GM23338 (cell line): ENCODE data around the gene AGFG1. TPM values are rescaled to one million over a fixed set of nuclear protein-coding genes. Genes with fewer than 3 reads are reported as not detected.

Source experiments
- ATAC-seq: fragments of 200-7000 bp; cut with Tn5 transposase; 3 replicates; pipeline ENCODE4 v1.9.1; 2020
- DNase-seq: peaks from one replicate; pipeline ENCODE4 v3.0.0-alpha.2; 2015; ENCODE audit warnings: low spot score
- H2AFZ ChIP-seq: fragments of 200-600 bp; sonication (generic); 2 replicates; pipeline ENCODE4 v1.8.0; 2016; ENCODE audit warnings: antibody characterized with exemption, mild to moderate bottlenecking, moderate library complexity
- H3F3A ChIP-seq: fragments of 200-600 bp; sonication (generic); replicated peaks from 2 replicates; pipeline ENCODE4 v1.8.0; 2017; ENCODE audit warnings: antibody characterized with exemption, mixed run types, low read depth
- H3K27ac ChIP-seq: fragments of 200-600 bp; sonication (generic); 2 replicates; pipeline ENCODE4 v1.6.1; 2016; ENCODE audit warnings: low read depth
- H3K27me3 ChIP-seq: fragments of 200-600 bp; sonication (generic); 2 replicates; pipeline ENCODE4 v1.8.0; 2016; ENCODE audit warnings: mild to moderate bottlenecking, mixed run types, moderate library complexity; ENCODE audit not compliant: insufficient read depth
- H3K36me3 ChIP-seq: fragments of 200-600 bp; sonication (generic); 2 replicates; pipeline ENCODE4 v1.8.0; 2016; ENCODE audit warnings: mild to moderate bottlenecking; ENCODE audit not compliant: insufficient read depth
- H3K4me1 ChIP-seq: fragments of 200-600 bp; sonication (generic); 2 replicates; pipeline ENCODE4 v1.8.0; 2016; ENCODE audit warnings: mild to moderate bottlenecking, moderate library complexity; ENCODE audit not compliant: insufficient read depth
- H3K4me2 ChIP-seq: fragments of 200-600 bp; sonication (generic); 2 replicates; pipeline ENCODE4 v1.7.1; 2017; ENCODE audit warnings: mixed run types
- H3K4me3 ChIP-seq: fragments of 200-600 bp; sonication (generic); 2 replicates; pipeline ENCODE4 v1.6.1; 2016; ENCODE audit warnings: mixed run types
- H3K79me2 ChIP-seq: fragments of 200-600 bp; sonication (generic); replicated peaks from 2 replicates; pipeline ENCODE4 v1.8.0; 2017; ENCODE audit warnings: mild to moderate bottlenecking; ENCODE audit not compliant: insufficient read depth
- H3K9me2 ChIP-seq: fragments of 200-600 bp; sonication (generic); 2 replicates; pipeline ENCODE4 v1.8.0; 2017; ENCODE audit not compliant: insufficient read depth
- H4K20me1 ChIP-seq: fragments of 200-600 bp; sonication (generic); replicated peaks from 2 replicates; pipeline ENCODE4 v1.8.0; 2017; ENCODE audit warnings: mild to moderate bottlenecking; ENCODE audit not compliant: insufficient read depth
- H3K27ac Mint-ChIP-seq: 2 replicates; pipeline ENCODE4 v1.8.0; 2020; ENCODE audit warnings: inconsistent platforms, mild to moderate bottlenecking, moderate library complexity, mixed read lengths
- H3K27me3 Mint-ChIP-seq: 3 replicates; pipeline ENCODE4 v1.8.0; 2022; ENCODE audit warnings: low read depth, mild to moderate bottlenecking, moderate library complexity, mixed read lengths, inconsistent platforms; ENCODE audit not compliant: insufficient read depth, poor library complexity
- H3K36me3 Mint-ChIP-seq: 3 replicates; pipeline ENCODE4 v1.8.0; 2021; ENCODE audit warnings: low read depth, mild to moderate bottlenecking, inconsistent platforms, moderate library complexity, mixed read lengths
- H3K4me1 Mint-ChIP-seq: 3 replicates; pipeline ENCODE4 v1.8.0; 2020; ENCODE audit warnings: mild to moderate bottlenecking, inconsistent platforms, mixed read lengths
- H3K4me3 Mint-ChIP-seq: 3 replicates; pipeline ENCODE4 v1.8.0; 2021; ENCODE audit warnings: moderate library complexity, mild to moderate bottlenecking, inconsistent platforms, mixed read lengths
- H3K9me3 Mint-ChIP-seq: 3 replicates; pipeline ENCODE4 v1.8.0; 2020; ENCODE audit warnings: moderate library complexity, mild to moderate bottlenecking, inconsistent platforms, mixed read lengths
- CTCF ChIP-seq, 2 experiments: fragments of 200-600 bp in 1 of 2; sonication (generic) in 1 of 2; conservative IDR thresholded peaks; 2 replicates each; pipeline versions ENCODE4 v1.5.1 to v1.6.1; 2016 to 2017; ENCODE audit warnings: antibody characterized with exemption in 2 of 2, low read depth in 2 of 2, mild to moderate bottlenecking in 2 of 2, moderate library complexity in 1 of 2
- ETS1 ChIP-seq: IDR thresholded peaks from 2 replicates; pipeline ENCODE4 v1.6.1; 2016; ENCODE audit warnings: antibody characterized with exemption
- EZH2 ChIP-seq: fragments of 200-600 bp; sonication (generic); IDR thresholded peaks from one replicate; pipeline ENCODE4 v1.8.0; 2017; ENCODE audit warnings: antibody characterized with exemption, mild to moderate bottlenecking, low read depth; ENCODE audit not compliant: unreplicated experiment
- JUNB ChIP-seq: IDR thresholded peaks from one replicate; pipeline ENCODE4 v1.6.1; 2016; ENCODE audit warnings: antibody characterized with exemption; ENCODE audit not compliant: unreplicated experiment
- NANOG ChIP-seq: IDR thresholded peaks from 2 replicates; pipeline ENCODE4 v1.6.1; 2016; ENCODE audit warnings: antibody characterized with exemption, borderline replicate concordance
- POLR2AphosphoS5 ChIP-seq: IDR thresholded peaks from 2 replicates; pipeline ENCODE4 v1.6.1; 2016; ENCODE audit warnings: antibody characterized with exemption, low read depth
- STAT1 ChIP-seq: IDR thresholded peaks from one replicate; pipeline ENCODE4 v1.6.1; 2016; ENCODE audit warnings: antibody characterized with exemption; ENCODE audit not compliant: unreplicated experiment
- ZNF114 ChIP-seq: fragments of 250-450 bp; sonication (Bioruptor Pico); IDR thresholded peaks from 2 replicates; pipeline ENCODE4 v1.5.0; 2020; ENCODE audit warnings: mild to moderate bottlenecking, moderate library complexity
- ZNF331 ChIP-seq: fragments of 250-450 bp; sonication (Bioruptor Pico); IDR thresholded peaks from 2 replicates; pipeline ENCODE4 v1.5.0; 2020; ENCODE audit warnings: low read depth, mild to moderate bottlenecking, moderate library complexity
- ZNF462 ChIP-seq: fragments of 250-450 bp; sonication (Bioruptor Pico); IDR thresholded peaks from 2 replicates; pipeline ENCODE4 v1.5.0; 2020; ENCODE audit warnings: mild to moderate bottlenecking, moderate library complexity
- polyA plus RNA-seq: library from polyadenylated mRNA; unstranded; fragments of >200 nt; fragmentation: Nextera tagmentation; extraction: Ambion mirVana; gene quantifications from 2 replicates; pipeline ENCODE4 v1.2.1, GENCODE V29; 2016
- total RNA-seq: library from RNA; depleted of rRNA; stranded (reverse); fragments of >200 nt; shearing (Covaris generic); gene quantifications from 2 replicates; pipeline ENCODE4 v1.2.3, GENCODE V29; 2014
- TF ChIP-seq, protein P1 (sequence below): IDR thresholded peaks from one replicate; pipeline ENCODE4 v1.6.1; 2018; ENCODE audit warnings: antibody characterized with exemption; ENCODE audit not compliant: unreplicated experiment

AGFG1 gene
- total and polyA plus RNA-seq, 2 experiments from 2014 or later, result 14.5 to 113 TPM

GRCh38 chr2:227513113-227513512, 41.2 kb downstream of the AGFG1 start (continued):
- no peak for TF ChIP-seq ZNF462
- no peak for TF ChIP-seq CTCF (conservative IDR thresholded peaks at IDR 0.05; ENCODE audit: low read depth in 2 of 2)
- TF ChIP-seq NANOG, result no peak
- no peak for TF ChIP-seq ZNF331 (CRISPR knock-in tag)
- no peak for TF ChIP-seq EZH2
- TF ChIP-seq ZNF114, result no peak
- no peak for TF ChIP-seq STAT1
- TF ChIP-seq JUNB, result no peak

- peaks cover 3% of the 10 kb centered on the region; the same call in 2 of the 3 replicates for H3K36me3 Mint-ChIP-seq
- ATAC-seq (no peak), DNase-seq (no peak)
- H4K20me1 ChIP-seq, result peaks cover 77% of the 10 kb centered on the region
- H3K4me1 ChIP-seq, result peaks cover 53% of the 10 kb centered on the region
- H3K4me3 ChIP-seq, result no peak overlapping the region
- H2AFZ ChIP-seq, result no peak overlapping the region
- no peaks in the 10 kb centered on the region for H3K27me3 ChIP-seq
- 0 out of 2 replicates have a peak overlapping the region, but pooled peaks have one; percentile 24 for H3K4me2 ChIP-seq
- no peak overlapping the region for H3K27ac ChIP-seq
- H3K36me3 ChIP-seq, result no peaks in the 10 kb centered on the region; the same call in 1 of the 2 replicates
- H3K4me1 Mint-ChIP-seq, result peaks cover 56% of the 10 kb centered on the region
- no peaks in the 10 kb centered on the region for H3K9me3 Mint-ChIP-seq
- no peaks in the 10 kb centered on the region for H3K9me2 ChIP-seq
- H3K4me3 Mint-ChIP-seq, result no peak overlapping the region
- H3K27me3 Mint-ChIP-seq, result no peaks in the 10 kb centered on the region
- H3F3A ChIP-seq, result no peaks in the 10 kb centered on the region
- H3K79me2 ChIP-seq, result peaks cover 100% of the 10 kb centered on the region
- H3K27ac Mint-ChIP-seq, result no peak overlapping the region
- TF ChIP-seq JUNB (no peak), ETS1 (no peak), STAT1 (no peak), ZNF114 (no peak), POLR2AphosphoS5 (no peak)
- TF ChIP-seq, protein P1, sequence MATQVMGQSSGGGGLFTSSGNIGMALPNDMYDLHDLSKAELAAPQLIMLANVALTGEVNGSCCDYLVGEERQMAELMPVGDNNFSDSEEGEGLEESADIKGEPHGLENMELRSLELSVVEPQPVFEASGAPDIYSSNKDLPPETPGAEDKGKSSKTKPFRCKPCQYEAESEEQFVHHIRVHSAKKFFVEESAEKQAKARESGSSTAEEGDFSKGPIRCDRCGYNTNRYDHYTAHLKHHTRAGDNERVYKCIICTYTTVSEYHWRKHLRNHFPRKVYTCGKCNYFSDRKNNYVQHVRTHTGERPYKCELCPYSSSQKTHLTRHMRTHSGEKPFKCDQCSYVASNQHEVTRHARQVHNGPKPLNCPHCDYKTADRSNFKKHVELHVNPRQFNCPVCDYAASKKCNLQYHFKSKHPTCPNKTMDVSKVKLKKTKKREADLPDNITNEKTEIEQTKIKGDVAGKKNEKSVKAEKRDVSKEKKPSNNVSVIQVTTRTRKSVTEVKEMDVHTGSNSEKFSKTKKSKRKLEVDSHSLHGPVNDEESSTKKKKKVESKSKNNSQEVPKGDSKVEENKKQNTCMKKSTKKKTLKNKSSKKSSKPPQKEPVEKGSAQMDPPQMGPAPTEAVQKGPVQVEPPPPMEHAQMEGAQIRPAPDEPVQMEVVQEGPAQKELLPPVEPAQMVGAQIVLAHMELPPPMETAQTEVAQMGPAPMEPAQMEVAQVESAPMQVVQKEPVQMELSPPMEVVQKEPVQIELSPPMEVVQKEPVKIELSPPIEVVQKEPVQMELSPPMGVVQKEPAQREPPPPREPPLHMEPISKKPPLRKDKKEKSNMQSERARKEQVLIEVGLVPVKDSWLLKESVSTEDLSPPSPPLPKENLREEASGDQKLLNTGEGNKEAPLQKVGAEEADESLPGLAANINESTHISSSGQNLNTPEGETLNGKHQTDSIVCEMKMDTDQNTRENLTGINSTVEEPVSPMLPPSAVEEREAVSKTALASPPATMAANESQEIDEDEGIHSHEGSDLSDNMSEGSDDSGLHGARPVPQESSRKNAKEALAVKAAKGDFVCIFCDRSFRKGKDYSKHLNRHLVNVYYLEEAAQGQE, result no peak
Measured at GRCh38 chr2:227515742-227516141, 43.8 kb downstream of the AGFG1 start.
